ENCODE results near the gene FAM193A.
"Not testable (repeated sequence)": the region's sequence is repeated elsewhere in the genome, so short reads cannot be mapped to it uniquely, and the experiment has no call there.

Gene FAM193A

GRCh38 chr4:2516635-2517034, 19.8 kb upstream of the FAM193A start:
- no peaks in the 10 kb centered on the region for H3K27me3 ChIP-seq (ENCODE audit: control insufficient read depth, insufficient read depth, low read length)
- H3K4me3 ChIP-seq (ENCODE audit: low read depth, low read length) = no peak overlapping the region
- no peak overlapping the region for H3K9ac ChIP-seq (ENCODE audit: low read length)
- peaks cover 52% of the 10 kb centered on the region for H3K36me3 ChIP-seq (ENCODE audit: control insufficient read depth, insufficient read depth, low read length)
- no peaks in the 10 kb centered on the region for H3K4me1 ChIP-seq (ENCODE audit: control insufficient read depth, insufficient read depth, low read length)
- no peaks in the 10 kb centered on the region for H3K9me3 ChIP-seq (ENCODE audit: control insufficient read depth, insufficient read depth, low read depth, low read length)
- no peak overlapping the region for H3K27ac ChIP-seq (ENCODE audit: low read depth, low read length)

- H3K27ac ChIP-seq (ENCODE audit: low read depth, low read length) = no peak overlapping the region
- H3K4me1 ChIP-seq (ENCODE audit: control insufficient read depth, insufficient read depth, low read length) = no peaks in the 10 kb centered on the region
Measured at GRCh38 chr4:2526559-2526958, 9.9 kb upstream of the FAM193A start.

GRCh38 chr4:2534904-2535375, 1.5 kb upstream of the FAM193A start:
- peak overlapping the region; percentile 95; the same call in 1 of the 2 replicates for H3K27ac ChIP-seq (ENCODE audit: low read depth, low read length)
- H3K4me1 ChIP-seq (ENCODE audit: control insufficient read depth, insufficient read depth, low read length) = peaks cover 11% of the 10 kb centered on the region
- peak overlapping the region; percentile 94 for H3K4me3 ChIP-seq (ENCODE audit: low read depth, low read length)
- no peaks in the 10 kb centered on the region for H3K27me3 ChIP-seq (ENCODE audit: control insufficient read depth, insufficient read depth, low read length)
- peak overlapping the region; percentile 95 for H3K9ac ChIP-seq (ENCODE audit: low read length)
- no peaks in the 10 kb centered on the region for H3K9me3 ChIP-seq (ENCODE audit: control insufficient read depth, insufficient read depth, low read depth, low read length)
- H3K36me3 ChIP-seq (ENCODE audit: control insufficient read depth, insufficient read depth, low read length) = no peaks in the 10 kb centered on the region; the same call in 1 of the 2 replicates

More at GRCh38 chr4:2526559-2526958, 9.9 kb upstream of the FAM193A start:
- H3K4me3 ChIP-seq (ENCODE audit: low read depth, low read length) = no peak overlapping the region
- no peaks in the 10 kb centered on the region; the same call in 1 of the 2 replicates for H3K36me3 ChIP-seq (ENCODE audit: control insufficient read depth, insufficient read depth, low read length)
- no peak overlapping the region for H3K9ac ChIP-seq (ENCODE audit: low read length)
- no peaks in the 10 kb centered on the region for H3K27me3 ChIP-seq (ENCODE audit: control insufficient read depth, insufficient read depth, low read length)
- H3K9me3 ChIP-seq (ENCODE audit: control insufficient read depth, insufficient read depth, low read depth, low read length) = no peaks in the 10 kb centered on the region

- H3K4me3 ChIP-seq (ENCODE audit: low read depth, low read length) = peak overlapping the region; percentile 94
- H3K36me3 ChIP-seq (ENCODE audit: control insufficient read depth, insufficient read depth, low read length) = no peaks in the 10 kb centered on the region; the same call in 1 of the 2 replicates
- H3K4me1 ChIP-seq (ENCODE audit: control insufficient read depth, insufficient read depth, low read length) = peaks cover 11% of the 10 kb centered on the region
- no peaks in the 10 kb centered on the region for H3K27me3 ChIP-seq (ENCODE audit: control insufficient read depth, insufficient read depth, low read length)
- H3K9me3 ChIP-seq (ENCODE audit: control insufficient read depth, insufficient read depth, low read depth, low read length) = no peaks in the 10 kb centered on the region
- peak overlapping the region; percentile 95 for H3K27ac ChIP-seq (ENCODE audit: low read depth, low read length)
- peak overlapping the region; percentile 95 for H3K9ac ChIP-seq (ENCODE audit: low read length)
Measured at GRCh38 chr4:2535376-2536192, 863 bp upstream of the FAM193A start.

GRCh38 chr4:2537011-2537830, 774 bp downstream of the FAM193A start:
- Histone ChIP-seq H3K27ac (ENCODE audit: low read depth, low read length) (peak overlapping the region; percentile 67; the same call in 1 of the 2 replicates), H3K4me3 (ENCODE audit: low read depth, low read length) (peak overlapping the region; percentile 89), H3K9ac (ENCODE audit: low read length) (peak overlapping the region; percentile 87), H3K36me3 (ENCODE audit: control insufficient read depth, insufficient read depth, low read length) (no peaks in the 10 kb centered on the region; the same call in 1 of the 2 replicates), H3K27me3 (ENCODE audit: control insufficient read depth, insufficient read depth, low read length) (no peaks in the 10 kb centered on the region), H3K4me1 (ENCODE audit: control insufficient read depth, insufficient read depth, low read length) (peaks cover 11% of the 10 kb centered on the region), H3K9me3 (ENCODE audit: control insufficient read depth, insufficient read depth, low read depth, low read length) (no peaks in the 10 kb centered on the region)

DNA sequence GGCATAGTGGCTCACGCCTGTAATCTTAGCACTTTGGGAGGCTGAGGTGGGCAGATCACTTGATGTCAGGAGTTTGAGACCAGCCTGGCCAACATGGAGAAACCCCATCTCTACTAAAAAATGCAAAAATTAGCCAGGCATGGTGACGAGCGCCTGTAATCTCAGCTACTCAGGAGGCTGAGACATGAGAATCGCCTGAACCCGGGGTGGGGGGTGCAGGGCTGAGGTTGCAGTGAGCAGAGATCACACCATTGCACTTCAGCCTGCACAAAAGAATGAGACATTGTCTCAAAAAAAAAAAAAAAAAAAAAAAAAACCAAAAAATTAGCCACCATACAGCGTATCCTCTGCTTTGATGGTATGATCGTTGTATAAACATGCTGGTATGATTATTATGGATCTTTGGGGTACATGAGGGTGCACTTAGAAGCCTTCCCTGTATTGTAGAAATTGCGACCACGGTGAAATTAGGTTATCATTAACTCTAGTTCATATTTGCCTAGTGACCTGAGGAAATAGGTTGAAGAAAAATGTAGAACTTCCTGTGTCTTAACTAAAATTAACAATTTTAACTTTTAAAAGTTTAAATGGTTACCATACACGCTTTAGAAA, 7.2 kb downstream of the FAM193A start:
- not testable (repeated sequence) for H3K27me3 ChIP-seq (ENCODE audit: control insufficient read depth, insufficient read depth, low read length); H3K27ac ChIP-seq (ENCODE audit: low read depth, low read length); H3K4me1 ChIP-seq (ENCODE audit: control insufficient read depth, insufficient read depth, low read length); H3K4me3 ChIP-seq (ENCODE audit: low read depth, low read length); H3K9me3 ChIP-seq (ENCODE audit: control insufficient read depth, insufficient read depth, low read depth, low read length); H3K36me3 ChIP-seq (ENCODE audit: control insufficient read depth, insufficient read depth, low read length); H3K9ac ChIP-seq (ENCODE audit: low read length)

- Histone ChIP-seq H3K27me3 (ENCODE audit: control insufficient read depth, insufficient read depth, low read length) (no peaks in the 10 kb centered on the region), H3K9ac (ENCODE audit: low read length) (no peak overlapping the region), H3K27ac (ENCODE audit: low read depth, low read length) (no peak overlapping the region), H3K9me3 (ENCODE audit: control insufficient read depth, insufficient read depth, low read depth, low read length) (no peaks in the 10 kb centered on the region), H3K4me3 (ENCODE audit: low read depth, low read length) (no peak overlapping the region), H3K36me3 (ENCODE audit: control insufficient read depth, insufficient read depth, low read length) (peaks cover 5% of the 10 kb centered on the region), H3K4me1 (ENCODE audit: control insufficient read depth, insufficient read depth, low read length) (no peaks in the 10 kb centered on the region)
Measured at GRCh38 chr4:2545321-2546013, 9.0 kb downstream of the FAM193A start.

DNA sequence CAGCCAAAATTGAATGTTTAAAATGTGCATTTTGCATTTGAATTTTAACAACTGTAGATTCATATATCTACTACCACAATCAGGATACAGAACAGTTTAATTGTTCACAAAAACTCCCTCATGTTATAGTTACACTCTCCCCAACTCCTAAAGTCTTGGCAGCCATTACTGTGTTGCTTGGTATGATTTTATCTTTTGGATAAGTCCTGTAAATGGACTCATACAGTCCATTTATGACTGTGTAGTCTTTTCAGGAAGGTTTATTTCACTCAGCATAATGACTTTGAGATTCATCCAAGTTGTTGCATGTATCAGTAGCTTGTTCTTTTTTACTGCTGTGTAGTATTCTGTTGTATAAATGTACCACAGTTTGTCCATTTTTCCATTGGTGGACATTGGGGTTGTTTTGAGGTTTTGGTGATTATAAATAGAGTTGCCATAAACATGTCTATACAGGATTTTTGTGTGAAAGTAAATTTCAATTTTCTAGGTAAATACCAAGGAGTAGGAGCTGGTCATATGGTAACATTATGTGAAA, 9.9 kb downstream of the FAM193A start:
- H3K9me3 ChIP-seq (ENCODE audit: control insufficient read depth, insufficient read depth, low read depth, low read length) = no peaks in the 10 kb centered on the region
- H3K4me3 ChIP-seq (ENCODE audit: low read depth, low read length) = no peak overlapping the region
- H3K9ac ChIP-seq (ENCODE audit: low read length) = no peak overlapping the region
- H3K4me1 ChIP-seq (ENCODE audit: control insufficient read depth, insufficient read depth, low read length) = no peaks in the 10 kb centered on the region
- H3K27ac ChIP-seq (ENCODE audit: low read depth, low read length) = no peak overlapping the region
- H3K36me3 ChIP-seq (ENCODE audit: control insufficient read depth, insufficient read depth, low read length) = peaks cover 5% of the 10 kb centered on the region
- H3K27me3 ChIP-seq (ENCODE audit: control insufficient read depth, insufficient read depth, low read length) = no peaks in the 10 kb centered on the region

- H3K36me3 ChIP-seq (ENCODE audit: control insufficient read depth, insufficient read depth, low read length); H3K27ac ChIP-seq (ENCODE audit: low read depth, low read length); H3K9ac ChIP-seq (ENCODE audit: low read length); H3K27me3 ChIP-seq (ENCODE audit: control insufficient read depth, insufficient read depth, low read length); H3K4me3 ChIP-seq (ENCODE audit: low read depth, low read length); H3K9me3 ChIP-seq (ENCODE audit: control insufficient read depth, insufficient read depth, low read depth, low read length); H3K4me1 ChIP-seq (ENCODE audit: control insufficient read depth, insufficient read depth, low read length): not testable (repeated sequence)
Measured at GRCh38 chr4:2546961-2547691, 10.7 kb downstream of the FAM193A start.

DNA sequence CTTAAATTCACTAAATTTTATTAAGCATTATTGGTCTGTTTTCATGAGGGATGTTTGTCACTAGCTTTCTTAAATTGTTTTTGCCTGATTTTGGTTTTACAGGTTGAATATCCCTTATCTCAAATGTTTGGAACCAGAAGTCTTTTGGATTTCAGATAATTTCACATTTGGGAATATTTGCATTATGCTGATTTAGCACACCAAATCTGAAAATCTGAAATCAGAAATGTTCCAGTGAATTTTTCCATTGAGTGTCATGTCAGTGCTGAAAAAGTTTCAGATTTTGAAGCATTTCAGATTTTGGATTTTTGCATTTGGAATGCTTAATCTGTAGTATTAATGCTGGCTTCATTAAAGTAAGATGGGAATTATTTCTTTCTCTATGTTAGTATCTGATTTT, 14.7 kb downstream of the FAM193A start:
- no peaks in the 10 kb centered on the region for H3K27me3 ChIP-seq (ENCODE audit: control insufficient read depth, insufficient read depth, low read length)
- H3K9ac ChIP-seq (ENCODE audit: low read length) = no peak overlapping the region
- H3K9me3 ChIP-seq (ENCODE audit: control insufficient read depth, insufficient read depth, low read depth, low read length) = no peaks in the 10 kb centered on the region
- no peak overlapping the region for H3K4me3 ChIP-seq (ENCODE audit: low read depth, low read length)
- no peaks in the 10 kb centered on the region for H3K36me3 ChIP-seq (ENCODE audit: control insufficient read depth, insufficient read depth, low read length)
- no peak overlapping the region for H3K27ac ChIP-seq (ENCODE audit: low read depth, low read length)
- H3K4me1 ChIP-seq (ENCODE audit: control insufficient read depth, insufficient read depth, low read length) = no peaks in the 10 kb centered on the region

Data from HUES6 (cell line).